HepG2 (cell line): Measurements from ENCODE around the gene TMEM164. TPM values are rescaled to one million over a fixed set of nuclear protein-coding genes. Genes with fewer than 3 reads are reported as not detected.

Experiments
- FOXC1 ChIP-seq: sonication (generic); formaldehyde crosslinking; IDR thresholded peaks from 2 replicates; pipeline ENCODE4 v1.8.0; 2022; ENCODE audit warnings: mild to moderate bottlenecking, missing genetic modification reagents, borderline replicate concordance
- FOXM1 ChIP-seq: sonication (generic); formaldehyde crosslinking; IDR thresholded peaks from 2 replicates; pipeline ENCODE4 v1.5.0; 2020; ENCODE audit warnings: missing genetic modification reagents
- HCFC1 ChIP-seq: fragments of 150-350 bp; IDR thresholded peaks from 2 replicates; pipeline ENCODE4 v1.6.1; 2014; ENCODE audit warnings: low read depth, low read length
- HHEX ChIP-seq: IDR thresholded peaks from 2 replicates; pipeline ENCODE4 v1.6.1; 2016; ENCODE audit warnings: control low read depth
- ISX ChIP-seq: sonication (generic); formaldehyde crosslinking; conservative IDR thresholded peaks from 2 replicates; pipeline ENCODE4 v1.5.0; 2020; ENCODE audit warnings: missing genetic modification reagents
- MIER3 ChIP-seq: IDR thresholded peaks from 2 replicates; pipeline ENCODE4 v1.6.1; 2016; ENCODE audit warnings: missing compliant biosample characterization, borderline replicate concordance
- NFE2L2 ChIP-seq: fragments of 150-350 bp; IDR thresholded peaks from 2 replicates; pipeline ENCODE4 v1.6.1; 2014; ENCODE audit warnings: low read length
- NFIC ChIP-seq: IDR thresholded peaks from 2 replicates; pipeline ENCODE4 v1.6.1; 2012; ENCODE audit warnings: mild to moderate bottlenecking, low read length, inconsistent platforms
- NFYC ChIP-seq: IDR thresholded peaks from 2 replicates; pipeline ENCODE4 v1.6.1; 2016; ENCODE audit warnings: missing genetic modification reagents, missing compliant biosample characterization
- PRMT3 ChIP-seq: sonication (generic); formaldehyde crosslinking; IDR thresholded peaks from 2 replicates; pipeline ENCODE4 v1.8.1; 2022; ENCODE audit warnings: low read depth, mild to moderate bottlenecking, moderate library complexity, missing genetic modification reagents, borderline replicate concordance
- SMAD9 ChIP-seq: sonication (generic); formaldehyde crosslinking; IDR thresholded peaks from 2 replicates; pipeline ENCODE4 v1.5.1; 2020; ENCODE audit warnings: mild to moderate bottlenecking, missing genetic modification reagents
- SOX6 ChIP-seq, 2 experiments: fragments of 450-650 bp in 1 of 2; sonication (generic) in 1 of 2; formaldehyde crosslinking in 1 of 2; IDR thresholded peaks; 2 replicates each; pipeline versions ENCODE4 v1.4.0 to v1.6.1; 2017 to 2020; ENCODE audit warnings: antibody characterized with exemption in 1 of 2, mild to moderate bottlenecking in 1 of 2, missing genetic modification reagents in 1 of 2
- SUZ12 ChIP-seq: fragments of 150-350 bp; IDR thresholded peaks from 2 replicates; pipeline ENCODE4 v1.6.1; 2014; ENCODE audit warnings: low read depth, low read length
- ZNF207 ChIP-seq: fragments of 450-650 bp; IDR thresholded peaks from 2 replicates; pipeline ENCODE4 v1.6.1; 2016; ENCODE audit warnings: antibody characterized with exemption, borderline replicate concordance
- ZNF326 ChIP-seq: sonication (generic); formaldehyde crosslinking; IDR thresholded peaks from 2 replicates; pipeline ENCODE4 v1.4.0; 2020; ENCODE audit warnings: missing genetic modification reagents, borderline replicate concordance
- ZNF431 ChIP-seq: sonication (generic); formaldehyde crosslinking; IDR thresholded peaks from 2 replicates; pipeline ENCODE4 v1.9.0; 2022; ENCODE audit warnings: missing genetic modification reagents, low read depth, mild to moderate bottlenecking, borderline replicate concordance
- ZNF547 ChIP-seq: sonication (generic); formaldehyde crosslinking; IDR thresholded peaks from 2 replicates; pipeline ENCODE4 v1.5.1; 2020; ENCODE audit warnings: mild to moderate bottlenecking, missing genetic modification reagents
- ZNF549 ChIP-seq: sonication (generic); formaldehyde crosslinking; IDR thresholded peaks from 2 replicates; pipeline ENCODE4 v1.5.0; 2020; ENCODE audit warnings: missing genetic modification reagents
- polyA plus RNA-seq, 8 experiments: library from polyadenylated mRNA; depleted of rRNA in 3 of 8; stranded (reverse) in 7 of 8; unstranded in 1 of 8; fragments of >200 nt; fragmentation: Illumina TruSeq in 4 of 8; extraction: Trizol in 4 of 8; gene quantifications; 2 replicates each; pipeline versions ENCODE4 v1.2.1 to v1.2.3, GENCODE V29; 2011 to 2016; ENCODE audit warnings: low read depth in 4 of 8, missing spikeins in 1 of 8, mixed read lengths in 1 of 8; ENCODE audit not compliant: insufficient read depth in 1 of 8
- total RNA-seq, 5 experiments: library from RNA; depleted of rRNA; stranded (reverse); fragments of >200 nt; fragmentation: Illumina TruSeq; extraction: Trizol; gene quantifications; 2 replicates each; pipeline ENCODE4 v1.2.3, GENCODE V29; 2016; ENCODE audit warnings: low read depth in 1 of 5
- TF ChIP-seq, protein P1 (sequence below): sonication (generic); formaldehyde crosslinking; IDR thresholded peaks from 2 replicates; pipeline ENCODE4 v1.5.0; 2020; ENCODE audit warnings: mild to moderate bottlenecking, missing genetic modification reagents
- TF ChIP-seq, protein P2 (sequence below): sonication (generic); formaldehyde crosslinking; IDR thresholded peaks from 2 replicates; pipeline ENCODE4 v1.4.0; 2020; ENCODE audit warnings: missing genetic modification reagents; ENCODE audit errors: not compliant biosample characterization
- TF ChIP-seq, protein P3 (sequence below): IDR thresholded peaks from 2 replicates; pipeline ENCODE4 v1.6.1; 2016; ENCODE audit warnings: low read depth, control low read depth
- TF ChIP-seq, protein P4 (sequence below): sonication (generic); formaldehyde crosslinking; IDR thresholded peaks from 2 replicates; pipeline ENCODE4 v1.4.0; 2020; ENCODE audit warnings: missing genetic modification reagents
- TF ChIP-seq, protein P5 (sequence below): sonication (generic); formaldehyde crosslinking; IDR thresholded peaks from 2 replicates; pipeline ENCODE4 v1.4.0; 2020; ENCODE audit warnings: mild to moderate bottlenecking, missing genetic modification reagents, borderline replicate concordance

TMEM164 gene
- total and polyA plus RNA-seq, 2 of the 13 experiments (the other 11 are each of a cell fraction or from before 2014, with no cell fraction given), result 5.8 to 13.2 TPM

DNA sequence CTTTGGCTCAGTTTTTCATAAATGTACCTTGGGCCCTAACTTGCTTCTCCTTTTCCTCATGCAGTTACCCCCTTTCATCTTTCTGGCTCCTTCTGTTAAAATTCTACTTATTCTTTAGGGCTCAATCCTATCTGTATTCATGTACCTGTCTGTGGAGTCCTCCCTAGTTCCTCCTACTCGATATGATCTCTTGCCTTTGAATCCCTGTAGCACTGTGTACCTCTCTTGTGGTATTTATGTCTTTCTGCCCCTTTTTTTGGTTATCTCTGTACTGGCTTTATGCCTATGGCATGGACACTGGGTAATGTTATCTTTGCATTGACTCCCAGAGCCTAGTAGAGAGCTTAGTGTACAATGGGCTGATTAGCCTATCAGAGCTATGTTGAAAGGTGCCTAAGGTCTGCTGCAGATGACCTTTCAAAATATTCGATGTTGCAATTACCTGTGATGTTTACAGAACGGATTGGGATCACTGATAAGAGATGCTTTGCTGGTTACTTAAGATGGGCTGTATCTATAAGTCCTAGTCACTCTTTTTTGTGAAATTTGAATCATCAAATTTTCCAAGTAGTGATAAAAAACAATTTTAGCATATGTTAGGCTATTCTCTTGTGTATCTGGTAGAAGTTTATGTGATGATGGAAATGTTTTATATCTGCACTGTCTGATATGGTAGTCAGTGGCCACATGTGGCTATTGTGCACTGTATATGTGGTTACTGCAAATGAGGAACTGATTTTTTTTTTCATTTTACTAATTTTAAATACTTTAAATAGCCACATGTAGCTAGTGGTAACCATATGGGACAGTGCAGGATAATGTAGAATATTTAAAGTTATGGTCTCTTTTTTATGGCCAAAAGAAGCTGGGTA, 33.5 kb downstream of the TMEM164 start (continued):
- TF ChIP-seq, protein P1, sequence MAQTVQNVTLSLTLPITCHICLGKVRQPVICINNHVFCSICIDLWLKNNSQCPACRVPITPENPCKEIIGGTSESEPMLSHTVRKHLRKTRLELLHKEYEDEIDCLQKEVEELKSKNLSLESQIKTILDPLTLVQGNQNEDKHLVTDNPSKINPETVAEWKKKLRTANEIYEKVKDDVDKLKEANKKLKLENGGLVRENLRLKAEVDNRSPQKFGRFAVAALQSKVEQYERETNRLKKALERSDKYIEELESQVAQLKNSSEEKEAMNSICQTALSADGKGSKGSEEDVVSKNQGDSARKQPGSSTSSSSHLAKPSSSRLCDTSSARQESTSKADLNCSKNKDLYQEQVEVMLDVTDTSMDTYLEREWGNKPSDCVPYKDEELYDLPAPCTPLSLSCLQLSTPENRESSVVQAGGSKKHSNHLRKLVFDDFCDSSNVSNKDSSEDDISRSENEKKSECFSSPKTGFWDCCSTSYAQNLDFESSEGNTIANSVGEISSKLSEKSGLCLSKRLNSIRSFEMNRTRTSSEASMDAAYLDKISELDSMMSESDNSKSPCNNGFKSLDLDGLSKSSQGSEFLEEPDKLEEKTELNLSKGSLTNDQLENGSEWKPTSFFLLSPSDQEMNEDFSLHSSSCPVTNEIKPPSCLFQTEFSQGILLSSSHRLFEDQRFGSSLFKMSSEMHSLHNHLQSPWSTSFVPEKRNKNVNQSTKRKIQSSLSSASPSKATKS (CRISPR knock-in tag), result no peak
- TF ChIP-seq SMAD9 (CRISPR knock-in tag), result no peak
- no peak for TF ChIP-seq PRMT3 (CRISPR knock-in tag)
- TF ChIP-seq ZNF549 (CRISPR knock-in tag), result no peak
- no peak for TF ChIP-seq HCFC1
- TF ChIP-seq ZNF547 (CRISPR knock-in tag), result no peak
- no peak for TF ChIP-seq FOXC1 (CRISPR knock-in tag)
- TF ChIP-seq, protein P2, sequence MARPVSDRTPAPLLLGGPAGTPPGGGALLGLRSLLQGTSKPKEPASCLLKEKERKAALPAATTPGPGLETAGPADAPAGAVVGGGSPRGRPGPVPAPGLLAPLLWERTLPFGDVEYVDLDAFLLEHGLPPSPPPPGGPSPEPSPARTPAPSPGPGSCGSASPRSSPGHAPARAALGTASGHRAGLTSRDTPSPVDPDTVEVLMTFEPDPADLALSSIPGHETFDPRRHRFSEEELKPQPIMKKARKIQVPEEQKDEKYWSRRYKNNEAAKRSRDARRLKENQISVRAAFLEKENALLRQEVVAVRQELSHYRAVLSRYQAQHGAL, result no peak
- TF ChIP-seq ZNF207, result no peak
- 0 out of 2 replicates have a peak, but pooled peaks have one; percentile 24 for TF ChIP-seq NFIC
- TF ChIP-seq MIER3 (CRISPR knock-in tag), result 0 out of 2 replicates have a peak, but pooled peaks have one; percentile 33
- TF ChIP-seq, protein P3, sequence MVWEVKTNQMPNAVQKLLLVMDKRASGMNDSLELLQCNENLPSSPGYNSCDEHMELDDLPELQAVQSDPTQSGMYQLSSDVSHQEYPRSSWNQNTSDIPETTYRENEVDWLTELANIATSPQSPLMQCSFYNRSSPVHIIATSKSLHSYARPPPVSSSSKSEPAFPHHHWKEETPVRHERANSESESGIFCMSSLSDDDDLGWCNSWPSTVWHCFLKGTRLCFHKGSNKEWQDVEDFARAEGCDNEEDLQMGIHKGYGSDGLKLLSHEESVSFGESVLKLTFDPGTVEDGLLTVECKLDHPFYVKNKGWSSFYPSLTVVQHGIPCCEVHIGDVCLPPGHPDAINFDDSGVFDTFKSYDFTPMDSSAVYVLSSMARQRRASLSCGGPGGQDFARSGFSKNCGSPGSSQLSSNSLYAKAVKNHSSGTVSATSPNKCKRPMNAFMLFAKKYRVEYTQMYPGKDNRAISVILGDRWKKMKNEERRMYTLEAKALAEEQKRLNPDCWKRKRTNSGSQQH (CRISPR knock-in tag), result no peak
- TF ChIP-seq, protein P4, sequence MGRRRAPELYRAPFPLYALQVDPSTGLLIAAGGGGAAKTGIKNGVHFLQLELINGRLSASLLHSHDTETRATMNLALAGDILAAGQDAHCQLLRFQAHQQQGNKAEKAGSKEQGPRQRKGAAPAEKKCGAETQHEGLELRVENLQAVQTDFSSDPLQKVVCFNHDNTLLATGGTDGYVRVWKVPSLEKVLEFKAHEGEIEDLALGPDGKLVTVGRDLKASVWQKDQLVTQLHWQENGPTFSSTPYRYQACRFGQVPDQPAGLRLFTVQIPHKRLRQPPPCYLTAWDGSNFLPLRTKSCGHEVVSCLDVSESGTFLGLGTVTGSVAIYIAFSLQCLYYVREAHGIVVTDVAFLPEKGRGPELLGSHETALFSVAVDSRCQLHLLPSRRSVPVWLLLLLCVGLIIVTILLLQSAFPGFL (CRISPR knock-in tag), result no peak
- TF ChIP-seq ZNF431 (CRISPR knock-in tag), result no peak
- TF ChIP-seq ISX (CRISPR knock-in tag), result no peak
- TF ChIP-seq, protein P5, sequence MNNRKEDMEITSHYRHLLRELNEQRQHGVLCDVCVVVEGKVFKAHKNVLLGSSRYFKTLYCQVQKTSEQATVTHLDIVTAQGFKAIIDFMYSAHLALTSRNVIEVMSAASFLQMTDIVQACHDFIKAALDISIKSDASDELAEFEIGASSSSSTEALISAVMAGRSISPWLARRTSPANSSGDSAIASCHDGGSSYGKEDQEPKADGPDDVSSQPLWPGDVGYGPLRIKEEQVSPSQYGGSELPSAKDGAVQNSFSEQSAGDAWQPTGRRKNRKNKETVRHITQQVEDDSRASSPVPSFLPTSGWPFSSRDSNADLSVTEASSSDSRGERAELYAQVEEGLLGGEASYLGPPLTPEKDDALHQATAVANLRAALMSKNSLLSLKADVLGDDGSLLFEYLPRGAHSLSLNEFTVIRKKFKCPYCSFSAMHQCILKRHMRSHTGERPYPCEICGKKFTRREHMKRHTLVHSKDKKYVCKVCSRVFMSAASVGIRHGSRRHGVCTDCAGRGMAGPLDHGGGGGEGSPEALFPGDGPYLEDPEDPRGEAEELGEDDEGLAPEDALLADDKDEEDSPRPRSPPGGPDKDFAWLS (CRISPR knock-in tag), result no peak
- no peak for TF ChIP-seq SOX6 (IDR thresholded peaks at IDR 0.05)
- TF ChIP-seq SOX6 (CRISPR knock-in tag; IDR thresholded peaks at IDR 0.05), result peak; percentile 84
- TF ChIP-seq HHEX, result peak; percentile 90
- no peak for TF ChIP-seq SUZ12
- TF ChIP-seq NFYC, result no peak
- no peak for TF ChIP-seq ZNF326 (CRISPR knock-in tag)
- no peak for TF ChIP-seq FOXM1
- TF ChIP-seq NFE2L2, result no peak
